Cardiac fibroblast (primary cell): ENCODE data around the gene STPG2.
"Not testable (repeated sequence)": the region's sequence is repeated elsewhere in the genome, so short reads cannot be mapped to it uniquely, and the experiment has no call there.

Source experiments
- DNase-seq, 2 donors: peaks; one replicate each; pipeline versions ENCODE4 v3.0.0 to v3.0.0-alpha.2; 2010; ENCODE audit warnings: low read depth in 2 of 2
- H3K4me3 ChIP-seq, 2 donors: replicated peaks in 1 of 2; 1 replicate in 1 of 2; 2 replicates in 1 of 2; pipeline ENCODE4 v1.5.1; 2011; ENCODE audit warnings: low read depth in 2 of 2, low read length in 2 of 2, mild to moderate bottlenecking in 2 of 2, moderate library complexity in 1 of 2
- TF ChIP-seq, protein P1 (sequence below): IDR thresholded peaks from one replicate; pipeline ENCODE4 v1.5.1; 2011; ENCODE audit warnings: low read depth, mild to moderate bottlenecking, low read length, inconsistent platforms

STPG2 gene

DNA sequence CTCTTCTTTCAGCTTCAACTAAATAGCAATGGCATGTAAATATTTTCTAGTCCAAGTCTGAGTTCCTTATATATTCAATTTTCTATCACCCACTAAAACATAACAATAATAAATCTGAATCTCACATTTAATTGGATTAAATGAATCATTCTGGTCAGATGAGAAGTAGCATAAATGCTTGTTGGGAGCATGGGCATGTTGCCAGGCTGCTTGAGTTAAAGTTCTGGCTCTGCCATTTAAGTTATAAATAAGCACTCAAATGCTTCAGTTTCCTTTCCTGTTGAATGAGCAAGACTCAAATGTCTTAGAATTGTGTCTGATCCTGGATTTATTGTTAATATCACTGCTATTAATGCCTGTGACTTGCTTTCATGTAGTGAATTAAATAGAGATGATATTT, 496.3 kb downstream of the STPG2 start:
- H3K4me3 ChIP-seq: no peak overlapping the region
- DNase-seq: peak; percentile 25 to 48
- TF ChIP-seq, protein P1, sequence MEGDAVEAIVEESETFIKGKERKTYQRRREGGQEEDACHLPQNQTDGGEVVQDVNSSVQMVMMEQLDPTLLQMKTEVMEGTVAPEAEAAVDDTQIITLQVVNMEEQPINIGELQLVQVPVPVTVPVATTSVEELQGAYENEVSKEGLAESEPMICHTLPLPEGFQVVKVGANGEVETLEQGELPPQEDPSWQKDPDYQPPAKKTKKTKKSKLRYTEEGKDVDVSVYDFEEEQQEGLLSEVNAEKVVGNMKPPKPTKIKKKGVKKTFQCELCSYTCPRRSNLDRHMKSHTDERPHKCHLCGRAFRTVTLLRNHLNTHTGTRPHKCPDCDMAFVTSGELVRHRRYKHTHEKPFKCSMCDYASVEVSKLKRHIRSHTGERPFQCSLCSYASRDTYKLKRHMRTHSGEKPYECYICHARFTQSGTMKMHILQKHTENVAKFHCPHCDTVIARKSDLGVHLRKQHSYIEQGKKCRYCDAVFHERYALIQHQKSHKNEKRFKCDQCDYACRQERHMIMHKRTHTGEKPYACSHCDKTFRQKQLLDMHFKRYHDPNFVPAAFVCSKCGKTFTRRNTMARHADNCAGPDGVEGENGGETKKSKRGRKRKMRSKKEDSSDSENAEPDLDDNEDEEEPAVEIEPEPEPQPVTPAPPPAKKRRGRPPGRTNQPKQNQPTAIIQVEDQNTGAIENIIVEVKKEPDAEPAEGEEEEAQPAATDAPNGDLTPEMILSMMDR: no peak

DNA sequence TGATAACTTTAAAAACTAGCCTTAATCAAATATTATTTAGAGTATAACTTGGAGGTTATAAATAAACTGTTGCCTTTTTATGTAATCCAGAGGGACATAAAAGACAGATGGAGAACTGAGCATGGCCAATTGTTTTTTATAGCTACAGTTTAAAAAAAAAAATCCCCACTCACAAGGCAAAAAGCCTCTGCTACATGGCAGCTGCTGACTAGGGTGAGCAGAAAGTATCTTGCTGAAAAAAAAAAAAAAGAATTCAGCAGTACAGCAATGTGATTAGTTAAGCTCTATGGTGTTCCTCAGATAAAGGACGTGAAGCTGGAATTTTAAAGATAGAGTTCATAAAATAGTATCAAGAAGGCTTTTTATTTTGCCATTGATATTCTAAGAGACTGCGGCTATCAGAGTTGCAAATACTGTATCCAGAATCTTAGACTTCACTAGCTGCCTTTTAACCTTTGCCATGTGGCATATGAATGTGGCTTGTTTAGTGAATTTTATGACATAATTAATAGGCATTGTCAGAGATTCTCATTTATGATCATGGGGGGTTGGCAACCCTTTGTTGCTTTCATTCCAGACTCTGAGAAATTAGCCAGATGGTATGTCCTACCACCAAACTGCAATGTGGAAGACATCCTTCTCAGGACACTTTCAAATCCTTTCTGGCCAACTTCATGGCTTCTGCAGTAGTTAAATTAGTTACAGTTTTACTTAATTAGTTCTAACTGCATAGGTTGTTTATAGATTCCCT, 498.0 kb downstream of the STPG2 start:
- TF ChIP-seq, protein P1: no peak
- no peak overlapping the region for H3K4me3 ChIP-seq
- no peak for DNase-seq

DNA sequence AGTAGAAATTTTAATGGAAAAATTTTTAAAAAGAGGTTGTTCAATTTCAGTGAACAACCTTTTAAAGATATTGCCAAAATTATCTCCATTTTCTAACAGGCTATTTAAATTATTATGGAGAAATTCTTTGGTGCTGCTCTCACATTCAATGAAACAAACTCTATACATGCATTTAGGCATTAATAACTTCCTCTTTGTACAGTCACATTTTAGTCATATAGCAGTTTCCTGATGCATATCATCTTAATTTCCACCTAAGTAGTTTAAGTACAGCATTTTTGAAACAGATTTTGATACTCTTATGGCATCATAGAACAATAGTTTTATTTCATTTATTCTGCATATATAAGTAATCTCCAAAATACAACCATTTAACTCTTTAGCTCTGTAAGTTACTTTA, 500.1 kb downstream of the STPG2 start:
- no peak overlapping the region for H3K4me3 ChIP-seq
- TF ChIP-seq, protein P1: no peak
- DNase-seq: no peak

DNA sequence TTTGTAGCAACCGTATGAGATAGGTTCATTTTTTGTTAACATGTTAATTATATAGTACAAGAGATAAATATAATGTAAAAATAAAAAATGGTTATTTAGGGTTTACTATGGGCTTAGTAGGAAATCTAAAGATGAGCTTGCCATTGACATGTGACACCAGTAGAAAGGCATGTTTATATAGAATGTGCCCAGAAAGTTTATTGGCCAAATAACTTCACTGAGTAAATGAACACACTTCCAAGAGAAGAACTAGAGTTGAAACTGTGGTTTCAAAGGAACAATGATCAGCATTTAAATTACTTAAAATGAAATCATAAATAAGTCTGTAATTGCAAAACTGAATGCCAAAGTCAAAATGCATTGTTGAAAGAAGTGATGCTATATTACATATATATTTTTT, 503.3 kb downstream of the STPG2 start:
- TF ChIP-seq, protein P1: no peak
- DNase-seq: no peak
- H3K4me3 ChIP-seq: no peak overlapping the region

DNA sequence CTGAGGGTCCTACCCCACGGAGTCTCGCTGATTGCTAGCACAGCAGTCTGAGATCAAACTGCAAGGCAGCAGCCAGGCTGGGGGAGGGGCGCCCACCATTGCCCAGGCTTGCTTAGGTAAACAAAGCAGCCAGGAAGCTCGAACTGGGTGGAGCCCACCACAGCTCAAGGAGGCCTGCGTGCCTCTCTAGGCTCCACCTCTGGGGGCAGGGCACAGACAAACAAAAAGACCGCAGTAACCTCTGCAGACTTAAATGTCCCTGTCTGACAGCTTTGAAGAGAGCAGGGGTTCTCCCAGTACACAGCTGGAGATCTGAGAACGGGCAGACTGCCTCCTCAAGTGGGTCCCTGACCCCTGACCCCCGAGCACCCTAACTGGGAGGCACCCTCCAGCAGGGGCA, 509.4 kb downstream of the STPG2 start:
- H3K4me3 ChIP-seq, DNase-seq: not testable (repeated sequence)

DNA sequence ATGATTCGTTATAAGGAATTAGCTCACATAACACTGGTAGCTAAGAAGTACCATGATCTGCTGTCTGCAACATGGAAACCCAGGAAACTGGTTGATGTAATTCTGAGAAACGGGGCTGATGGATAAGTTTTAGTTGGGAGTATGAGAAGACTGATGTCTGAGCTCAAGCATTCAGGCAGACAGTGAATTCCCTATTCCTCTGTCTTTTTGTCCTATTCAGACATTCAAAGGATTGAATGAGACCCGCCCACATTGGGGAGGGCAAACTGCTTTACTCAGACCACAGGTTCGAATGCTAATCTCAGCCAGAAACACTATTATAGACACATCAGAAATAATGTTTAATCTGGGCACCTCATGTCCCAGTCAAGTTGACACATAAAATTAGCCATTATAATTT, 515.5 kb downstream of the STPG2 start:
- no peak overlapping the region for H3K4me3 ChIP-seq
- no peak for DNase-seq
- TF ChIP-seq, protein P1: no peak

DNA sequence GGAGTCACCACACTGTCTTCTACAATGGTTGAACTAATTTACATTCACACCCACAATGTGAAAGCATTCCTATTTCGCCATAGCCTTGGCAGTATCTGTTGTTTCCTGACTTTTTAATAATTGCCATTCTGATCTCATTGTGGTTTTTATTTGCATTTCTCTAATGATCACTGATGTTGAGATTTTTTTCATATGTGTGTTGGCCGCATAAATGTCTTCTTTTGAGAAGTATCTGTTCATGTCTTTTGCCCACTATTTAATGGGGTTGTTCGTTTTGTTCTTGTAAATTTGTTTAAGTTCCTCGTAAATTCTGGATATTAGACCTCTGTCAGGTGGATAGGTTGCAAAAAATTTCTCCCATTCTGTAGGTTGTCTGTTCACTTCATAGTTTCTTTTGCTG, 519.1 kb downstream of the STPG2 start:
- TF ChIP-seq, protein P1: no peak
- no peak for DNase-seq
- no peak overlapping the region for H3K4me3 ChIP-seq
